ENCODE data around the gene PLEKHA3.

PLEKHA3 gene

GRCh38 chr2:178448968-178449661 is 31.1 kb upstream of the PLEKHA3 start:
- H4K20me1 ChIP-seq (ENCODE audit: insufficient read depth, low read length): no peaks in the 10 kb centered on the region
- H3K9me2 ChIP-seq (ENCODE audit: low read depth, low read length): no peaks in the 10 kb centered on the region
- H3K9ac ChIP-seq (ENCODE audit: low read length): peak overlapping the region; percentile 76
- no peaks in the 10 kb centered on the region for H3F3A ChIP-seq (ENCODE audit: insufficient read depth, low read length)
- H2AFZ ChIP-seq (ENCODE audit: low read length): no peak overlapping the region
- H3K27me3 ChIP-seq (ENCODE audit: insufficient read depth, low read length): no peaks in the 10 kb centered on the region
- H3K27ac ChIP-seq (ENCODE audit: low read depth, low read length, poor library complexity, severe bottlenecking): peak overlapping the region; percentile 81
- no peaks in the 10 kb centered on the region for H3K9me3 ChIP-seq (ENCODE audit: low read length)
- peaks cover 11% of the 10 kb centered on the region for H3K79me2 ChIP-seq (ENCODE audit: insufficient read depth, low read length)
- H3K4me3 ChIP-seq (ENCODE audit: low read depth, low read length, poor library complexity, severe bottlenecking): peak overlapping the region; percentile 63
- peak overlapping the region; percentile 75 for H3K4me2 ChIP-seq (ENCODE audit: low read length)
- H3K4me1 ChIP-seq (ENCODE audit: insufficient read depth, low read length, severe bottlenecking): peaks cover 34% of the 10 kb centered on the region
- TF ChIP-seq EZH2 (IDR thresholded peaks at IDR 0.05; ENCODE audit: borderline replicate concordance, low read length) (no peak), CTCF (IDR thresholded peaks at IDR 0.05; ENCODE audit: low read length) (no peak)
- peaks cover 42% of the 10 kb centered on the region for H3K36me3 ChIP-seq (ENCODE audit: insufficient read depth, low read length)

GRCh38 chr2:178449700-178450523 is 30.3 kb upstream of the PLEKHA3 start:
- H3K9ac ChIP-seq (ENCODE audit: low read length): peak overlapping the region; percentile 76
- H3K9me2 ChIP-seq (ENCODE audit: low read depth, low read length): no peaks in the 10 kb centered on the region
- no peaks in the 10 kb centered on the region for H3F3A ChIP-seq (ENCODE audit: insufficient read depth, low read length)
- peaks cover 11% of the 10 kb centered on the region for H3K79me2 ChIP-seq (ENCODE audit: insufficient read depth, low read length)
- H2AFZ ChIP-seq (ENCODE audit: low read length): no peak overlapping the region
- H3K36me3 ChIP-seq (ENCODE audit: insufficient read depth, low read length): peaks cover 35% of the 10 kb centered on the region
- TF ChIP-seq CTCF (IDR thresholded peaks at IDR 0.05; ENCODE audit: low read length) (no peak), EZH2 (IDR thresholded peaks at IDR 0.05; ENCODE audit: borderline replicate concordance, low read length) (no peak)
- no peaks in the 10 kb centered on the region for H4K20me1 ChIP-seq (ENCODE audit: insufficient read depth, low read length)
- no peaks in the 10 kb centered on the region for H3K27me3 ChIP-seq (ENCODE audit: insufficient read depth, low read length)
- H3K4me3 ChIP-seq (ENCODE audit: low read depth, low read length, poor library complexity, severe bottlenecking): peak overlapping the region; percentile 63
- peak overlapping the region; percentile 81 for H3K27ac ChIP-seq (ENCODE audit: low read depth, low read length, poor library complexity, severe bottlenecking)
- H3K9me3 ChIP-seq (ENCODE audit: low read length): no peaks in the 10 kb centered on the region
- H3K4me2 ChIP-seq (ENCODE audit: low read length): peak overlapping the region; percentile 75
- peaks cover 34% of the 10 kb centered on the region for H3K4me1 ChIP-seq (ENCODE audit: insufficient read depth, low read length, severe bottlenecking)

GRCh38 chr2:178450524-178450773 is 29.8 kb upstream of the PLEKHA3 start:
- no peaks in the 10 kb centered on the region for H3K27me3 ChIP-seq (ENCODE audit: insufficient read depth, low read length)
- no peaks in the 10 kb centered on the region for H3K9me2 ChIP-seq (ENCODE audit: low read depth, low read length)
- H4K20me1 ChIP-seq (ENCODE audit: insufficient read depth, low read length): no peaks in the 10 kb centered on the region
- no peaks in the 10 kb centered on the region for H3F3A ChIP-seq (ENCODE audit: insufficient read depth, low read length)
- H3K4me2 ChIP-seq (ENCODE audit: low read length): peak overlapping the region; percentile 75
- H3K4me3 ChIP-seq (ENCODE audit: low read depth, low read length, poor library complexity, severe bottlenecking): peak overlapping the region; percentile 63
- no peak for TF ChIP-seq EZH2 (IDR thresholded peaks at IDR 0.05; ENCODE audit: borderline replicate concordance, low read length)
- no peak for TF ChIP-seq CTCF (IDR thresholded peaks at IDR 0.05; ENCODE audit: low read length)
- H3K79me2 ChIP-seq (ENCODE audit: insufficient read depth, low read length): peaks cover 11% of the 10 kb centered on the region
- H3K4me1 ChIP-seq (ENCODE audit: insufficient read depth, low read length, severe bottlenecking): peaks cover 34% of the 10 kb centered on the region
- H3K9ac ChIP-seq (ENCODE audit: low read length): peak overlapping the region; percentile 76
- H3K36me3 ChIP-seq (ENCODE audit: insufficient read depth, low read length): peaks cover 29% of the 10 kb centered on the region
- no peaks in the 10 kb centered on the region for H3K9me3 ChIP-seq (ENCODE audit: low read length)
- peak overlapping the region; percentile 81 for H3K27ac ChIP-seq (ENCODE audit: low read depth, low read length, poor library complexity, severe bottlenecking)
- no peak overlapping the region for H2AFZ ChIP-seq (ENCODE audit: low read length)

All from OCI-LY1 (cell line).